Activated CD4-positive, alpha-beta T cell treated with anti-CD3 and anti-CD28 coated beads, Interleukin-2, amount 50 U/mL, for 16 hours (primary cell): ENCODE results near the gene CYP3A5.
A peak's percentile ranks its signal among the peaks of the same experiment; 100 is the strongest.
"Not testable (repeated sequence)": the region's sequence is repeated elsewhere in the genome, so short reads cannot be mapped to it uniquely, and the experiment has no call there.

Experiments
- DNase-seq: peaks from one replicate; pipeline ENCODE4 v3.0.0-alpha.2; 2020

CYP3A5 gene

DNA sequence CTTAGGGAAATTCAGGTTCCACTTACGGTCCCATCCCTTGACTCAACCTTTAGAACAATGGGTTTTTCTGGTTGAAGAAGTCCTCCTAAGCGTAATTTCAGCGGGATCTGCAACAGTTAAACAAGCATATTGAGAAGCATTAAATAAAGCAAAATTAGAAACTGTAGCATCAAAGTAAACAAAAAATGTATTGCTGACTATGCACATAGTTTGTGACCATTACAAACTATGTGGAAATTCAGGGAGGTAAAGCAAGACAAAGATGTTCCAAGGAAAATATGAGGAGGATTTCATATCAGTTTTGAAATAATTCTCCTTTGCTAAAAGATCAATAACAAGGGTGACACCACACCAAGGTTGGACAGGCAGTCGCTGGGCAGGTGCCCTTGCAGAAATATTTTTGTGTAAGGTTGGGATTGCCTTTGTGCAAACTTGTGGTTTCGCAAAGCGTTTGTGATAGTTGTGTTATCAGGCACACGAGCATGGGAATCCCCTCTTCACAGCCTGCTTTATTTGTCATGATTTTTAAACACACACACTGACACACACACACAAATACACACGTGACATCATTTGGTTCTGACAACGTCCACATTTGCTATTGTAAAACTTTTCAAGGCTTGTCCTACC is 5.4 kb upstream of the CYP3A5 start:
- no peak for DNase-seq

DNA sequence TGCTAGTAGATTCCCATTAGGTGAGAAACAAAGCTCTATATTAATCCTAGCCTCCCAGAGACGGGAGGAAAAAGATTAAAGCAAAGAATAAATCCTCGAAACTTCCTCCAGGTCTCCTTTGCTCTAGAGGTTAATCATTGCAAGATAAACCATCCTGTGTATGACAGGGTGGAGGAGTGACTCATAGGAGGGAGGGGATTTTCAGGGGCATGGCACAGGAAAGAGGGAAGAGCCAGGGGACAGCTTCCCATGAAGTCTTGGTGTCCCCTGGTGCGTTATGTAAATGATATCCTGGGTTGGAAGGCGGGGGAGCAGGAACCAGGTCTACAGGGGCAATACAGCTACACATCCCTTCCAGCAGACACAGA is 780 bp downstream of the CYP3A5 start:
- no peak for DNase-seq

GRCh38 chr7:99677648-99678045 is 2.1 kb downstream of the CYP3A5 start:
- no peak for DNase-seq

GRCh38 chr7:99677013-99677647 is 2.7 kb downstream of the CYP3A5 start:
- no peak for DNase-seq

- peak; percentile 8 for DNase-seq
These were observed 4.6 kb downstream of the CYP3A5 start for GRCh38 chr7:99674995-99675742.

DNA sequence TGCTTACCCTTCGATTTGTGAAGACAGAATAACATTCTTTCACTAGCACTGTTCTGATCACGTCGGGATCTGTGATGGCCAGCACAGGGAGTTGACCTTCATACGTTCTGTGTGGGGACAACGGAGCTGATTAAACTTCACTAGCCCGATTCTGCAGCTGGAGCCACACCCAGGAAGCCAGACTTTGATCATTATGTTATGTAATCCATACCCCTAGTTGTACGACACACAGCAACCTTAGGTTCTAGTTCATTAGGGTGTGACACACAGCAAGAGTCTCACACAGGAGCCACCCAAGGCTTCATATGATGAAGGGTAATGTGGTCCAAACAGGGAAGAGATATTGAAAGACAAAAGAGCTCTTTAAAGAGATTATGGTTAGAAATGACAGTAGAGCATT is 7.2 kb downstream of the CYP3A5 start:
- no peak for DNase-seq

- no peak for DNase-seq
These were observed 10.0 kb downstream of the CYP3A5 start for GRCh38 chr7:99669782-99670181.

DNA sequence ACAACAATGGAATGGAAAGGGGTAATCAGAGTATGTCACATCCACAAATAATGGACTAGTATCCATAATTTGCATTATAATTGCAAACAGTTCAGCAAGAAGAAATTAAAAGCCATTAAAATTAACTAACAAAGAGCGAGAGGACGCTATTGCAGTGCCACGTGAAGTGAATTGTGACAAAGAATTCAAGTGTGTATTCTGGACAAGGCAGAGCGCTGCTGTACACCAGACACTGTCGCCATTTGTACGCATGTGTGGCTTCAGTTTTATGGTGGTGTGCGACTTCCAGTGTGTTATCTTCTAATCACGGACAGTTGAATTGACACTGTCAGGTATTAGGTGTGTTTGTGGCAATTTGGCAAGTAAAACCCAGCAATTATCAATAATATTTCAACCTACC is 11.3 kb downstream of the CYP3A5 start:
- DNase-seq: no peak

GRCh38 chr7:99667179-99667578 is 12.6 kb downstream of the CYP3A5 start:
- DNase-seq: no peak

GRCh38 chr7:99666013-99666395 is 13.8 kb downstream of the CYP3A5 start:
- DNase-seq: no peak

GRCh38 chr7:99665312-99666012 is 14.3 kb downstream of the CYP3A5 start:
- DNase-seq: no peak

GRCh38 chr7:99657879-99658278 is 21.9 kb downstream of the CYP3A5 start:
- not testable (repeated sequence) for DNase-seq

GRCh38 chr7:99654626-99655025 is 25.2 kb downstream of the CYP3A5 start:
- DNase-seq: not testable (repeated sequence)

DNA sequence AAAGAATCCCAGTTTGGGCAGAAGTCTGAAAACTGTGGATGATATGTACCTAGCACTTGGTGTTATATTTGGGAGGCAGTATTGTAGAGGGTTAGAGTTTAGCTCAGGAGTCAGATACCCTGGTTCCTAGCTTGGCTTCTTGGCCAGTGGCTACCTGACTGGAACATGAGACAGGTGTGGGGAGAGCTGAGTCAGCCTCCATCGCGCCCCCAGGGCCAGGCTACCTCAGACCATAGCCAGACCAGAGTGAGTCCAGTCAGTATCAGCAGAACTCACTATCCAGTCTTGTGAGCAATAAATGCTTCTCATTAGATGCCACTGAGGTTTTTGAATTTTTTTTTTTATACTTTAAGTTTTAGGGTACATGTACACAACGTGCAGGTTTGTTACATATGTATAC is 26.0 kb downstream of the CYP3A5 start:
- no peak for DNase-seq

- not testable (repeated sequence) for DNase-seq
These were observed 26.5 kb downstream of the CYP3A5 start for GRCh38 chr7:99653269-99653668.

GRCh38 chr7:99652671-99653070 is 27.1 kb downstream of the CYP3A5 start:
- no peak for DNase-seq

DNA sequence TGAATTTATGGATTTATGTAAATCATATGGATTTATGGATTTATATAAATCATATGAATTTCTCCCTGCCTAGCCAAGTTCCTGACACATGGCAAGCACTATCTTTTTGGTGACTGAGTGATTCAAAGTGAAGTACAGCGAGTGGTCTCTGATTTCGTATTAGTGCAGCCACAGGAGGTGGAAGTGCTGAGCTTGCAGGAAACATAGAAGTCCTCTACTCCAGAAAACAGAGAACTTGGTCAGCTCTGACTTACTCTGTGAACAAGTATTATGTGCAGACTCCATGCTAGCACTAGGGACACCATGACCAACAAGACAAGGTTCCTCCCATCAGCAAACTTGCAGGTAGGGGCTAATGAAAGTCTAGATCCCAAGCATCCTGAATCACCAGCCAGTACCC is 28.5 kb downstream of the CYP3A5 start:
- DNase-seq: no peak

DNA sequence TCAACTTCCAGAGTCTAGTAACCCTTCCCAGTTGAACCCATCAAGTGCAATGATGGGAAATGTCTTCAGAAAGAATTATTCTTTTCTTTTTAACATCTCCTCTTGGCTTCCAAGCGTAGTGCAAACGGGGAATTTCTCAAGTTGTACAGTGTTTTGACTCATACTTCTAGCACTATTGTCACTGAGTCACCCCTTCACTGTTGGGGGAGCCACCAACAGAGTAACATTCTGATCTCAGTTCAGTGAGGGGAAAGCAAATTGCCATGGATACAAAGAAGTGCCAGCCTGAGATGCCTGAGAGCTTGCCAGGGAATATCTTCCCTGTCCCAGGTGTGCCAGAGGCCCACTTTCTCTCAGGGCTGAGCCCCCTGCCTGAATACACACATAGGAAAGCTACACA is 31.0 kb downstream of the CYP3A5 start:
- DNase-seq: no peak

GRCh38 chr7:99645590-99645989 is 34.2 kb downstream of the CYP3A5 start:
- DNase-seq: no peak

- no peak for DNase-seq
These were observed 35.4 kb downstream of the CYP3A5 start for GRCh38 chr7:99644431-99644830.

- DNase-seq: no peak
These were observed 36.3 kb downstream of the CYP3A5 start for GRCh38 chr7:99643464-99643863.

DNA sequence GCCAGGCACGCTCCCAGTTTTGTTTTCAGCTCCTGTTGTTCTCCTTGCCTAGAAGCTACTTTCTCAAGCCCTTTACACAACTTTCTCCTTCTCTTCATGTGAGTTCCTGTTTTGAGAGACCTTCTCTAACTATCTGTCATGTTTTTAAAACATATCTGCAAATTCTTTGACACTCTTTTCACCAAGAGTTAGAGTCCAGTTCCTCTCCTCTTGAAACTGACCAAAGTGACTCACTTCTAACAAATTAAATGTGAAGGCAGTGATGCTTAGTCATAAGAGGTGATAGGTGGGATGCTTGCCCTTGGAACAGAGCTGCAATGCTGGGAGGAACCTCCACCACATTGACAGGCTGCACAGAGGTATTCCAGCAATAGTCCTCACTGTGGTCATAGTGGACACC is 37.8 kb downstream of the CYP3A5 start:
- no peak for DNase-seq

GRCh38 chr7:99639267-99639666 is 40.5 kb downstream of the CYP3A5 start:
- DNase-seq: no peak

DNA sequence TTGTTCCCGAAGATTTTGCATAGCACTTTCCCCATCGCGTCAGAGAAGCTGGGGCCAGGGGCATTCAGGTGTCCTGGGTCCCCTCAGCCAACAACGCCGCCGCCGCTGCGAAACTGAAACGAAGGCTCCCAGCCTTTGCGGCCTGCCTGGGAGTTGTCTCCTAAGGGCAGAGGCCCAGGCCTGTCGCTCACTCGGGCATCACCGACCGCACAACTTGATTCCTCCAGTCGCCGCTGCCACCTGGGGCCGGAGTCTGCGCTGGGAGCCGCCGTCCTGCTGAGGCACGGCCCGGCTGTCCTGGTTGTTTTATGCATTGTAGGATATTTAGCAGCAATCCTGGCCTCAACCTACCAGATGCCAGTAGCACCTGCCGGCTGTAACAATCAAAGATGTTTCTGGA is 41.1 kb downstream of the CYP3A5 start:
- DNase-seq: no peak
